Caco-2 (cell line): ENCODE results near the gene GSTA5. TPM values are rescaled to one million over a fixed set of nuclear protein-coding genes. Genes with fewer than 3 reads are reported as not detected.
"Not testable (repeated sequence)": the region's sequence is repeated elsewhere in the genome, so short reads cannot be mapped to it uniquely, and the experiment has no call there.

Experiments used
- BruUV-seq: library from RNA; stranded (reverse); fragments of 400-500 nt; replicated peaks from 2 replicates; lab custom pipeline; 2021; lab: Mats Ljungman, UMichigan
- CTCF ChIA-PET: fragments of 300-600 bp; sonication (Branson Sonifier 250); formaldehyde crosslinking; loops from one replicate; lab custom pipeline; 2022; ENCODE audit warnings: antibody characterized with exemption; lab: Charles Lee
- POLR2A ChIA-PET: fragments of 300-600 bp; sonication (Branson Sonifier 250); formaldehyde crosslinking; loops from one replicate; lab custom pipeline; 2022; ENCODE audit warnings: antibody characterized with exemption; lab: Charles Lee
- DNase-seq, 2 experiments: peaks; one replicate each; pipeline versions ENCODE4 v3.0.0 to v3.0.0-alpha.2; 2020 to 2022
- H3K27me3 ChIP-seq: replicated peaks from 2 replicates; pipeline ENCODE4 v1.6.0; 2011; ENCODE audit warnings: low read length; ENCODE audit not compliant: control insufficient read depth, insufficient read depth
- H3K36me3 ChIP-seq: 2 replicates; pipeline ENCODE4 v1.5.1; 2011; ENCODE audit warnings: low read length; ENCODE audit not compliant: control insufficient read depth, insufficient read depth
- H3K4me1 ChIP-seq: fragments of 250-450 bp; sonication (Bioruptor Pico); 2 replicates; pipeline ENCODE4 v1.5.1; 2020; ENCODE audit warnings: mild to moderate bottlenecking
- H3K4me3 ChIP-seq: 2 replicates; pipeline ENCODE4 v1.5.1; 2011; ENCODE audit warnings: low read depth, mild to moderate bottlenecking, control low read depth, low read length
- H3K9me3 ChIP-seq: fragments of 250-450 bp; sonication (Bioruptor Pico); 2 replicates; pipeline ENCODE4 v1.5.1; 2020; ENCODE audit warnings: mild to moderate bottlenecking, moderate library complexity
- H3K27ac Mint-ChIP-seq: one replicate; pipeline ENCODE4 v1.8.0; 2022; ENCODE audit warnings: mixed read lengths; ENCODE audit not compliant: unreplicated experiment
- H3K27me3 Mint-ChIP-seq: one replicate; pipeline ENCODE4 v1.8.0; 2022; ENCODE audit warnings: mixed read lengths; ENCODE audit not compliant: insufficient read depth, unreplicated experiment
- H3K36me3 Mint-ChIP-seq: one replicate; pipeline ENCODE4 v1.8.0; 2022; ENCODE audit warnings: mild to moderate bottlenecking, mixed read lengths; ENCODE audit not compliant: insufficient read depth, unreplicated experiment
- H3K4me1 Mint-ChIP-seq: one replicate; pipeline ENCODE4 v1.8.0; 2022; ENCODE audit warnings: low read depth, mixed read lengths; ENCODE audit not compliant: unreplicated experiment
- H3K4me3 Mint-ChIP-seq: one replicate; pipeline ENCODE4 v1.8.0; 2022; ENCODE audit warnings: mild to moderate bottlenecking, moderate library complexity, mixed read lengths; ENCODE audit not compliant: unreplicated experiment
- H3K9me3 Mint-ChIP-seq: one replicate; pipeline ENCODE4 v1.8.0; 2022; ENCODE audit warnings: mixed read lengths; ENCODE audit not compliant: unreplicated experiment
- CTCF ChIP-seq, 2 experiments: fragments of 200-600 bp in 1 of 2; IDR thresholded peaks; 1 replicate in 1 of 2; 2 replicates in 1 of 2; pipeline versions ENCODE4 v1.5.1 to v1.8.0; 2011 to 2022; ENCODE audit warnings: antibody characterized with exemption in 1 of 2, control low read depth in 1 of 2, inconsistent platforms in 1 of 2, low read depth in 1 of 2, low read length in 1 of 2, mild to moderate bottlenecking in 1 of 2, moderate library complexity in 1 of 2; ENCODE audit not compliant: insufficient read depth in 1 of 2, severe bottlenecking in 1 of 2, unreplicated experiment in 1 of 2
- intact Hi-C: fragments of 100-400 bp; cut with micrococcal nuclease; formaldehyde crosslinking; loops from one replicate; pipeline ENCODE4 v1.10.0; 2022; ENCODE audit not compliant: unreplicated experiment
- total RNA-seq: library from RNA; stranded (reverse); gene quantifications from 2 replicates; pipeline ENCODE4 v1.2.3, GENCODE V29; 2022

GSTA5 gene
- total RNA-seq, 1 experiment from 2014 or later = not detected

- H3K4me1 Mint-ChIP-seq, BruUV-seq, H3K27me3 Mint-ChIP-seq, CTCF ChIA-PET, DNase-seq, H3K9me3 Mint-ChIP-seq, H3K4me3 Mint-ChIP-seq, H3K36me3 ChIP-seq, H3K4me3 ChIP-seq, H3K27ac Mint-ChIP-seq, intact Hi-C loops, H3K4me1 ChIP-seq, H3K36me3 Mint-ChIP-seq, H3K27me3 ChIP-seq, POLR2A ChIA-PET, H3K9me3 ChIP-seq: not testable (repeated sequence)
Measured at GRCh38 chr6:52825270-52825793, 15.3 kb downstream of the GSTA5 start.

- intact Hi-C loops = no loop called here
- Mint-ChIP-seq H3K4me1 (no peaks in the 10 kb centered on the region), H3K36me3 (no peaks in the 10 kb centered on the region), H3K4me3 (no peak overlapping the region), H3K27ac (no peak overlapping the region), H3K27me3 (no peaks in the 10 kb centered on the region), H3K9me3 (peaks cover 9% of the 10 kb centered on the region)
- H3K27me3 ChIP-seq = no peaks in the 10 kb centered on the region
- H3K4me3 ChIP-seq = no peak overlapping the region
- no peak for TF ChIP-seq CTCF (IDR thresholded peaks at IDR 0.05; ENCODE audit: insufficient read depth in 1 of 2, low read depth in 1 of 2, low read length in 1 of 2, severe bottlenecking in 1 of 2, unreplicated experiment in 1 of 2)
- POLR2A ChIA-PET = no interaction called here
- H3K4me1 ChIP-seq = no peaks in the 10 kb centered on the region
- CTCF ChIA-PET = no interaction called here
- H3K36me3 ChIP-seq = no peaks in the 10 kb centered on the region
- no peak for DNase-seq
- H3K9me3 ChIP-seq = no peaks in the 10 kb centered on the region
- no TSS peak for BruUV-seq
Measured at GRCh38 chr6:52821842-52822241, 18.8 kb downstream of the GSTA5 start.

GRCh38 chr6:52820198-52820597, 20.4 kb downstream of the GSTA5 start:
- Mint-ChIP-seq H3K4me3 (no peak overlapping the region), H3K27me3 (no peaks in the 10 kb centered on the region), H3K36me3 (no peaks in the 10 kb centered on the region), H3K27ac (no peak overlapping the region), H3K4me1 (peaks cover 8% of the 10 kb centered on the region), H3K9me3 (peaks cover 9% of the 10 kb centered on the region)
- no peak for TF ChIP-seq CTCF (IDR thresholded peaks at IDR 0.05; ENCODE audit: insufficient read depth in 1 of 2, low read depth in 1 of 2, low read length in 1 of 2, severe bottlenecking in 1 of 2, unreplicated experiment in 1 of 2)
- no TSS peak for BruUV-seq
- peaks cover 7% of the 10 kb centered on the region; the same call in 1 of the 2 replicates for H3K4me1 ChIP-seq
- CTCF ChIA-PET = no interaction called here
- no peaks in the 10 kb centered on the region for H3K36me3 ChIP-seq
- H3K27me3 ChIP-seq = no peaks in the 10 kb centered on the region
- H3K4me3 ChIP-seq = no peak overlapping the region
- H3K9me3 ChIP-seq = no peaks in the 10 kb centered on the region
- intact Hi-C loops = no loop called here
- POLR2A ChIA-PET = no interaction called here
- no peak for DNase-seq
